GM21825 (cell line): ENCODE measurements around the gene POTEC.
"Not testable (repeated sequence)": the region's sequence is repeated elsewhere in the genome, so short reads cannot be mapped to it uniquely, and the experiment has no call there.

Experiments
- ATAC-seq: cut with Tn5 transposase; IDR thresholded peaks from one replicate; pipeline ENCODE4 v1.9.1; 2021; ENCODE audit warnings: mild to moderate bottlenecking, moderate library complexity; ENCODE audit not compliant: unreplicated experiment

The POTEC gene

GRCh38 chr18:14543446-14543964 lies at the start of gene POTEC:
POTEC (minus strand) TSS chr18:14543600; CDS start chr18:14543146, 454 bp downstream.
- not testable (repeated sequence) for ATAC-seq

GRCh38 chr18:14577971-14578370 lies 34.6 kb upstream of the POTEC start:
- ATAC-seq, result no peak

- not testable (repeated sequence) for ATAC-seq
Observed at GRCh38 chr18:14559502-14559901, 16.1 kb upstream of the POTEC start.

GRCh38 chr18:14531659-14532058 lies 11.7 kb downstream of the POTEC start:
- ATAC-seq, result not testable (repeated sequence)

- ATAC-seq, result not testable (repeated sequence)
Observed at GRCh38 chr18:14510707-14511106, 32.7 kb downstream of the POTEC start.

- ATAC-seq, result not testable (repeated sequence)
Observed at GRCh38 chr18:14503691-14504090, 39.7 kb downstream of the POTEC start.

- ATAC-seq, result not testable (repeated sequence)
Observed at GRCh38 chr18:14501894-14502293, 41.5 kb downstream of the POTEC start.

GRCh38 chr18:14489256-14490014 lies 54.0 kb downstream of the POTEC start:
- ATAC-seq, result not testable (repeated sequence)

GRCh38 chr18:14488789-14489188 lies 54.6 kb downstream of the POTEC start:
- not testable (repeated sequence) for ATAC-seq

- ATAC-seq, result not testable (repeated sequence)
Observed at GRCh38 chr18:14486926-14487580, 56.3 kb downstream of the POTEC start.

- ATAC-seq, result not testable (repeated sequence)
Observed at GRCh38 chr18:14479076-14479475, 64.3 kb downstream of the POTEC start.

- not testable (repeated sequence) for ATAC-seq
Observed at GRCh38 chr18:14475520-14475919, 67.9 kb downstream of the POTEC start.

GRCh38 chr18:14474752-14475151 lies 68.6 kb downstream of the POTEC start:
- not testable (repeated sequence) for ATAC-seq

- not testable (repeated sequence) for ATAC-seq
Observed at GRCh38 chr18:14474007-14474720, 69.2 kb downstream of the POTEC start.

- not testable (repeated sequence) for ATAC-seq
Observed at GRCh38 chr18:14473250-14474006, 70.0 kb downstream of the POTEC start.

- not testable (repeated sequence) for ATAC-seq
Observed at GRCh38 chr18:14471286-14471685, 72.1 kb downstream of the POTEC start.

GRCh38 chr18:14470446-14470845 lies 73.0 kb downstream of the POTEC start:
- not testable (repeated sequence) for ATAC-seq

- not testable (repeated sequence) for ATAC-seq
Observed at GRCh38 chr18:14470046-14470445, 73.4 kb downstream of the POTEC start.

GRCh38 chr18:14465989-14466388 lies 77.4 kb downstream of the POTEC start:
- not testable (repeated sequence) for ATAC-seq
